AG04449 (cell line): Measurements from ENCODE around the gene NATD1.

ENCODE experiments used
- CTCF ChIA-PET: fragments of 350-600 bp; formaldehyde crosslinking; extraction: SDS; loops from one replicate; lab custom pipeline; 2021; ENCODE audit warnings: antibody characterized with exemption; lab: Yijun Ruan, JAX
- POLR2A ChIA-PET: fragments of 400-600, 350-600 bp; formaldehyde crosslinking; extraction: SDS; loops from one replicate; lab custom pipeline; 2020; ENCODE audit warnings: antibody characterized with exemption, inconsistent platforms; lab: Yijun Ruan, JAX
- DNase-seq: peaks from one replicate; pipeline ENCODE4 v3.0.0-alpha.2; 2010; ENCODE audit warnings: low read depth, low spot score
- H3K4me3 ChIP-seq: 2 replicates; pipeline ENCODE4 v1.5.1; 2011; ENCODE audit warnings: low read depth, mild to moderate bottlenecking, control low read depth, low read length
- TF ChIP-seq, protein P1 (sequence below): IDR thresholded peaks from one replicate; pipeline ENCODE4 v1.5.1; 2011; ENCODE audit warnings: mild to moderate bottlenecking, moderate library complexity, low read length, control low read depth, inconsistent platforms; ENCODE audit not compliant: insufficient read depth; ENCODE audit errors: missing control alignments

NATD1 gene

GRCh38 chr17:21295036-21295952, 42.1 kb upstream of the NATD1 start:
- TF ChIP-seq, protein P1, sequence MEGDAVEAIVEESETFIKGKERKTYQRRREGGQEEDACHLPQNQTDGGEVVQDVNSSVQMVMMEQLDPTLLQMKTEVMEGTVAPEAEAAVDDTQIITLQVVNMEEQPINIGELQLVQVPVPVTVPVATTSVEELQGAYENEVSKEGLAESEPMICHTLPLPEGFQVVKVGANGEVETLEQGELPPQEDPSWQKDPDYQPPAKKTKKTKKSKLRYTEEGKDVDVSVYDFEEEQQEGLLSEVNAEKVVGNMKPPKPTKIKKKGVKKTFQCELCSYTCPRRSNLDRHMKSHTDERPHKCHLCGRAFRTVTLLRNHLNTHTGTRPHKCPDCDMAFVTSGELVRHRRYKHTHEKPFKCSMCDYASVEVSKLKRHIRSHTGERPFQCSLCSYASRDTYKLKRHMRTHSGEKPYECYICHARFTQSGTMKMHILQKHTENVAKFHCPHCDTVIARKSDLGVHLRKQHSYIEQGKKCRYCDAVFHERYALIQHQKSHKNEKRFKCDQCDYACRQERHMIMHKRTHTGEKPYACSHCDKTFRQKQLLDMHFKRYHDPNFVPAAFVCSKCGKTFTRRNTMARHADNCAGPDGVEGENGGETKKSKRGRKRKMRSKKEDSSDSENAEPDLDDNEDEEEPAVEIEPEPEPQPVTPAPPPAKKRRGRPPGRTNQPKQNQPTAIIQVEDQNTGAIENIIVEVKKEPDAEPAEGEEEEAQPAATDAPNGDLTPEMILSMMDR: no peak
- ChIA-PET CTCF (interaction anchor here (1.0 to 1.3 kb wide), 2 partner anchors 16 to 166 kb away, joined by 6 read pairs; no protein-coding TSS in a partner anchor), POLR2A (no interaction called here)
- no peak for DNase-seq
- no peak overlapping the region for H3K4me3 ChIP-seq

- TF ChIP-seq, protein P1: no peak
- ChIA-PET CTCF (no interaction called here), POLR2A (no interaction called here)
- no peak overlapping the region for H3K4me3 ChIP-seq
- no peak for DNase-seq
These were observed 41.3 kb upstream of the NATD1 start for GRCh38 chr17:21294321-21295035.

- TF ChIP-seq, protein P1: no peak
- no peak for DNase-seq
- ChIA-PET CTCF (no interaction called here), POLR2A (no interaction called here)
- H3K4me3 ChIP-seq: no peak overlapping the region
These were observed 40.6 kb upstream of the NATD1 start for GRCh38 chr17:21293831-21294210.

GRCh38 chr17:21292867-21293830, 39.9 kb upstream of the NATD1 start:
- CTCF ChIA-PET: no interaction called here
- POLR2A ChIA-PET: no interaction called here
- DNase-seq: no peak
- no peak overlapping the region for H3K4me3 ChIP-seq
- TF ChIP-seq, protein P1: no peak

DNA sequence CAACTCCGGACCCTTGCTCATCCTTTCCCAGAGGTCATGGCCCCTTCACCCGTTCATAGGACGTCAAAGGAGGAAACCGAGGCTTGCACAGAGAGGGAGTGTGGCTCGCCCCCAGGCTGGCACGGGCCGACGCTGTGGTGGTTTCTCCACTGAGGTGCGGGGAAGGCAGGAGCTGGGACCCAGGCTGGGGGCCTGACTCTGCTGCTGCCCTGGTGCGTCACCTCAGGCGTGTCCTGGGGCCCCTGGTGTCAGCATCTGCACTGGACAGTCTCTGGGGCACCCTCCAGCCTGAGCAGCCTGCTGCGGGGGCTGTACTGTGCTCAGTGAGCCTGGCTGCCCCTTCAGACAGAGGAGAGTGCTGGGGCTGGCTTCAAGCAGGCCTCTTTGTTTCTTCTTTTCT, 38.7 kb upstream of the NATD1 start:
- no peak for DNase-seq
- CTCF ChIA-PET: interaction anchor here (3.5 kb wide), 1 partner anchor 12 kb away, joined by 17 read pairs; no protein-coding TSS in a partner anchor
- TF ChIP-seq, protein P1: no peak
- no peak overlapping the region for H3K4me3 ChIP-seq
- POLR2A ChIA-PET: no interaction called here
